ENCODE data around the gene EMCN.
"Not testable (repeated sequence)": the region's sequence is repeated elsewhere in the genome, so short reads cannot be mapped to it uniquely, and the experiment has no call there.

EMCN gene

GRCh38 chr4:100356172-100356571, 161.7 kb downstream of the EMCN start:
- H3K27me3 ChIP-seq (ENCODE audit: control insufficient read depth in 3 of 3, insufficient read depth in 3 of 3, low read depth in 1 of 3, low read length in 3 of 3): no peaks in the 10 kb centered on the region
- H2BK5ac ChIP-seq (ENCODE audit: low read length): no peak overlapping the region
- H3K18ac ChIP-seq (ENCODE audit: low read length): no peak overlapping the region
- no peaks in the 10 kb centered on the region for H3K4me1 ChIP-seq (ENCODE audit: control insufficient read depth in 2 of 2, insufficient read depth in 1 of 2, low read depth in 1 of 2, low read length in 2 of 2)
- no peak overlapping the region for H2AFZ ChIP-seq (ENCODE audit: low read length)
- no peak overlapping the region for H4K91ac ChIP-seq (ENCODE audit: low read depth, low read length, poor library complexity)
- no peaks in the 10 kb centered on the region for H3K36me3 ChIP-seq (replicated peaks in 1 of 2; ENCODE audit: control insufficient read depth in 2 of 2, insufficient read depth in 2 of 2, low read length in 2 of 2)
- H2BK15ac ChIP-seq (ENCODE audit: low read length): no peak overlapping the region
- H3K9ac ChIP-seq (ENCODE audit: low read depth, low read length, poor library complexity): no peak overlapping the region
- no peak overlapping the region for H3K27ac ChIP-seq (replicated peaks; ENCODE audit: low read length)
- no peak overlapping the region for H4K8ac ChIP-seq (ENCODE audit: low read depth, low read length)
- H2BK120ac ChIP-seq (ENCODE audit: low read depth, low read length): no peak overlapping the region
- H3K4ac ChIP-seq (ENCODE audit: low read length): no peak overlapping the region
- H3K9me3 ChIP-seq (replicated peaks in 1 of 2; ENCODE audit: control insufficient read depth in 2 of 2, insufficient read depth in 1 of 2, low read depth in 1 of 2, low read length in 2 of 2): no peaks in the 10 kb centered on the region
- no peak overlapping the region for H3K4me2 ChIP-seq (ENCODE audit: insufficient read depth, low read length, poor library complexity, severe bottlenecking)
- H2BK12ac ChIP-seq (ENCODE audit: low read length): no peak overlapping the region
- DNase-seq (ENCODE audit: low spot score): no peak
- no peak overlapping the region for H3K23ac ChIP-seq (ENCODE audit: low read depth, low read length, poor library complexity)
- no peak overlapping the region for H2AK5ac ChIP-seq (ENCODE audit: low read depth, low read length)
- H3K4me3 ChIP-seq (ENCODE audit: low read length in 2 of 2): no peak overlapping the region
- H3K79me1 ChIP-seq (ENCODE audit: low read depth, low read length): no peaks in the 10 kb centered on the region
- no peak overlapping the region for H3K14ac ChIP-seq (ENCODE audit: low read length)
- no CpG with 5 or more reads among the region's 1 CpG for WGBS, 2 donors (ENCODE audit: extremely low coverage in 2 of 2, insufficient read length in 2 of 2, insufficient replicate concordance in 1 of 2)

GRCh38 chr4:100352352-100352751, 165.5 kb downstream of the EMCN start:
- not testable (repeated sequence) for H3K14ac ChIP-seq (ENCODE audit: low read length); DNase-seq (ENCODE audit: low spot score); H2BK15ac ChIP-seq (ENCODE audit: low read length); H2AK5ac ChIP-seq (ENCODE audit: low read depth, low read length); H3K36me3 ChIP-seq (replicated peaks in 1 of 2; ENCODE audit: control insufficient read depth in 2 of 2, insufficient read depth in 2 of 2, low read length in 2 of 2); H3K4me2 ChIP-seq (ENCODE audit: insufficient read depth, low read length, poor library complexity, severe bottlenecking); H4K8ac ChIP-seq (ENCODE audit: low read depth, low read length); H2BK120ac ChIP-seq (ENCODE audit: low read depth, low read length); H3K27ac ChIP-seq (replicated peaks; ENCODE audit: low read length); H3K4ac ChIP-seq (ENCODE audit: low read length); H4K91ac ChIP-seq (ENCODE audit: low read depth, low read length, poor library complexity); H3K18ac ChIP-seq (ENCODE audit: low read length); H3K4me3 ChIP-seq (ENCODE audit: low read length in 2 of 2); H2AFZ ChIP-seq (ENCODE audit: low read length); H3K27me3 ChIP-seq (ENCODE audit: control insufficient read depth in 3 of 3, insufficient read depth in 3 of 3, low read depth in 1 of 3, low read length in 3 of 3); H3K79me1 ChIP-seq (ENCODE audit: low read depth, low read length); H2BK12ac ChIP-seq (ENCODE audit: low read length); H3K9me3 ChIP-seq (replicated peaks in 1 of 2; ENCODE audit: control insufficient read depth in 2 of 2, insufficient read depth in 1 of 2, low read depth in 1 of 2, low read length in 2 of 2); H3K23ac ChIP-seq (ENCODE audit: low read depth, low read length, poor library complexity); H2BK5ac ChIP-seq (ENCODE audit: low read length); H3K4me1 ChIP-seq (ENCODE audit: control insufficient read depth in 2 of 2, insufficient read depth in 1 of 2, low read depth in 1 of 2, low read length in 2 of 2); H3K9ac ChIP-seq (ENCODE audit: low read depth, low read length, poor library complexity)
- WGBS, 2 donors (ENCODE audit: extremely low coverage in 2 of 2, insufficient read length in 2 of 2, insufficient replicate concordance in 1 of 2): no CpG with 5 or more reads among the region's 3 CpGs

- Histone ChIP-seq H2AK5ac (ENCODE audit: low read depth, low read length) (no peak overlapping the region), H2BK5ac (ENCODE audit: low read length) (no peak overlapping the region), H2BK15ac (ENCODE audit: low read length) (no peak overlapping the region), H3K4me1 (ENCODE audit: control insufficient read depth in 2 of 2, insufficient read depth in 1 of 2, low read depth in 1 of 2, low read length in 2 of 2) (no peaks in the 10 kb centered on the region), H3K18ac (ENCODE audit: low read length) (no peak overlapping the region), H3K4me3 (ENCODE audit: low read length in 2 of 2) (no peak overlapping the region), H3K79me1 (ENCODE audit: low read depth, low read length) (no peaks in the 10 kb centered on the region), H4K91ac (ENCODE audit: low read depth, low read length, poor library complexity) (no peak overlapping the region), H3K23ac (ENCODE audit: low read depth, low read length, poor library complexity) (no peak overlapping the region), H3K4ac (ENCODE audit: low read length) (no peak overlapping the region), H2AFZ (ENCODE audit: low read length) (no peak overlapping the region), H2BK120ac (ENCODE audit: low read depth, low read length) (no peak overlapping the region), H3K27ac (replicated peaks; ENCODE audit: low read length) (no peak overlapping the region), H2BK12ac (ENCODE audit: low read length) (no peak overlapping the region), H3K14ac (ENCODE audit: low read length) (no peak overlapping the region), H3K27me3 (ENCODE audit: control insufficient read depth in 3 of 3, insufficient read depth in 3 of 3, low read depth in 1 of 3, low read length in 3 of 3) (no peaks in the 10 kb centered on the region), H3K36me3 (replicated peaks in 1 of 2; ENCODE audit: control insufficient read depth in 2 of 2, insufficient read depth in 2 of 2, low read length in 2 of 2) (no peaks in the 10 kb centered on the region), H3K9ac (ENCODE audit: low read depth, low read length, poor library complexity) (no peak overlapping the region), H3K4me2 (ENCODE audit: insufficient read depth, low read length, poor library complexity, severe bottlenecking) (no peak overlapping the region), H3K9me3 (replicated peaks in 1 of 2; ENCODE audit: control insufficient read depth in 2 of 2, insufficient read depth in 1 of 2, low read depth in 1 of 2, low read length in 2 of 2) (no peaks in the 10 kb centered on the region), H4K8ac (ENCODE audit: low read depth, low read length) (no peak overlapping the region)
- no peak for DNase-seq (ENCODE audit: low spot score)
- WGBS, 2 donors (ENCODE audit: extremely low coverage in 2 of 2, insufficient read length in 2 of 2, insufficient replicate concordance in 1 of 2): no CpG with 5 or more reads among the region's 3 CpGs
Measured at GRCh38 chr4:100348473-100348872, 169.3 kb downstream of the EMCN start.

- Histone ChIP-seq H3K4me2 (ENCODE audit: insufficient read depth, low read length, poor library complexity, severe bottlenecking) (no peak overlapping the region), H3K36me3 (replicated peaks in 1 of 2; ENCODE audit: control insufficient read depth in 2 of 2, insufficient read depth in 2 of 2, low read length in 2 of 2) (no peaks in the 10 kb centered on the region), H3K4me3 (ENCODE audit: low read length in 2 of 2) (no peak overlapping the region), H2BK12ac (ENCODE audit: low read length) (no peak overlapping the region), H2BK15ac (ENCODE audit: low read length) (no peak overlapping the region), H3K9me3 (replicated peaks in 1 of 2; ENCODE audit: control insufficient read depth in 2 of 2, insufficient read depth in 1 of 2, low read depth in 1 of 2, low read length in 2 of 2) (no peaks in the 10 kb centered on the region), H3K27me3 (ENCODE audit: control insufficient read depth in 3 of 3, insufficient read depth in 3 of 3, low read depth in 1 of 3, low read length in 3 of 3) (no peaks in the 10 kb centered on the region), H2AFZ (ENCODE audit: low read length) (no peak overlapping the region), H3K4ac (ENCODE audit: low read length) (no peak overlapping the region), H3K27ac (replicated peaks; ENCODE audit: low read length) (no peak overlapping the region), H4K91ac (ENCODE audit: low read depth, low read length, poor library complexity) (no peak overlapping the region), H4K8ac (ENCODE audit: low read depth, low read length) (no peak overlapping the region), H3K9ac (ENCODE audit: low read depth, low read length, poor library complexity) (no peak overlapping the region), H2BK120ac (ENCODE audit: low read depth, low read length) (no peak overlapping the region), H2BK5ac (ENCODE audit: low read length) (no peak overlapping the region), H3K14ac (ENCODE audit: low read length) (no peak overlapping the region), H3K79me1 (ENCODE audit: low read depth, low read length) (no peaks in the 10 kb centered on the region), H2AK5ac (ENCODE audit: low read depth, low read length) (no peak overlapping the region), H3K23ac (ENCODE audit: low read depth, low read length, poor library complexity) (no peak overlapping the region), H3K4me1 (ENCODE audit: control insufficient read depth in 2 of 2, insufficient read depth in 1 of 2, low read depth in 1 of 2, low read length in 2 of 2) (no peaks in the 10 kb centered on the region), H3K18ac (ENCODE audit: low read length) (no peak overlapping the region)
- no peak for DNase-seq (ENCODE audit: low spot score)
- WGBS, 2 donors (ENCODE audit: extremely low coverage in 2 of 2, insufficient read length in 2 of 2, insufficient replicate concordance in 1 of 2): no CpG with 5 or more reads among the region's 1 CpG
Measured at GRCh38 chr4:100347241-100347640, 170.6 kb downstream of the EMCN start.
